Naive thymus-derived CD4-positive, alpha-beta T cell (primary cell): ENCODE results near the gene TERT. TPM values are rescaled to one million over a fixed set of nuclear protein-coding genes. Genes with fewer than 3 reads are reported as not detected.

Experiments
- ATAC-seq: fragments of 150-1000 bp; cut with Tn5 transposase; 2 replicates; pipeline ENCODE4 v1.10.0; 2021; ENCODE audit warnings: mild to moderate bottlenecking, moderate library complexity
- CTCF ChIA-PET: fragments of 350-600 bp; sonication (Branson Sonifier 250); formaldehyde crosslinking; loops from one replicate; lab custom pipeline; 2021; ENCODE audit warnings: antibody characterized with exemption; lab: Charles Lee
- POLR2A ChIA-PET: fragments of 350-600 bp; sonication (Branson Sonifier 250); formaldehyde crosslinking; loops from one replicate; lab custom pipeline; 2021; ENCODE audit warnings: antibody characterized with exemption, inconsistent platforms; lab: Charles Lee
- DNase-seq, 9 donors: peaks; one replicate each; pipeline versions ENCODE4 v3.0.0 to v3.0.0-alpha.2; 2020 to 2022; ENCODE audit warnings: mixed read lengths in 1 of 9
- H3K27ac ChIP-seq: one replicate; pipeline ENCODE4 v1.7.0; 2013; ENCODE audit warnings: mild to moderate bottlenecking, low read depth, low read length, moderate library complexity
- H3K27me3 ChIP-seq, 2 donors: one replicate each; pipeline ENCODE4 v1.7.0; 2013; ENCODE audit warnings: low read length in 2 of 2, mild to moderate bottlenecking in 2 of 2, moderate library complexity in 2 of 2; ENCODE audit not compliant: control insufficient read depth in 2 of 2, insufficient read depth in 2 of 2
- H3K36me3 ChIP-seq, 3 experiments: 1 replicate in 2 of 3; 2 replicates in 1 of 3; pipeline ENCODE4 v1.7.0; 2013; ENCODE audit warnings: low read length in 3 of 3, mild to moderate bottlenecking in 3 of 3, moderate library complexity in 1 of 3; ENCODE audit not compliant: insufficient read depth in 3 of 3, control insufficient read depth in 2 of 3
- H3K4me1 ChIP-seq, 2 donors: one replicate each; pipeline ENCODE4 v1.7.0; 2013; ENCODE audit warnings: low read length in 2 of 2, mild to moderate bottlenecking in 2 of 2, moderate library complexity in 1 of 2; ENCODE audit not compliant: control insufficient read depth in 2 of 2, insufficient read depth in 2 of 2
- H3K4me3 ChIP-seq: 2 replicates; pipeline ENCODE4 v1.7.0; 2013; ENCODE audit warnings: mild to moderate bottlenecking, low read length
- H3K9me3 ChIP-seq, 3 experiments: 1 replicate in 2 of 3; 2 replicates in 1 of 3; pipeline ENCODE4 v1.7.0; 2013; ENCODE audit warnings: low read length in 3 of 3; ENCODE audit not compliant: control insufficient read depth in 2 of 3
- H3K27ac Mint-ChIP-seq, 9 donors: one replicate each; pipeline ENCODE4 v1.8.0; 2020 to 2022; ENCODE audit warnings: mixed read lengths in 9 of 9, mild to moderate bottlenecking in 8 of 9, moderate library complexity in 5 of 9, inconsistent platforms in 2 of 9
- H3K27me3 Mint-ChIP-seq, 5 donors: one replicate each; pipeline ENCODE4 v1.8.0; 2021 to 2022; ENCODE audit warnings: mixed read lengths in 5 of 5, mild to moderate bottlenecking in 1 of 5
- H3K36me3 Mint-ChIP-seq, 5 donors: one replicate each; pipeline ENCODE4 v1.8.0; 2020 to 2022; ENCODE audit warnings: mixed read lengths in 5 of 5, mild to moderate bottlenecking in 3 of 5, inconsistent platforms in 1 of 5
- H3K4me1 Mint-ChIP-seq, 7 donors: one replicate each; pipeline ENCODE4 v1.8.0; 2020 to 2022; ENCODE audit warnings: mixed read lengths in 7 of 7, mild to moderate bottlenecking in 3 of 7, inconsistent platforms in 1 of 7
- H3K4me3 Mint-ChIP-seq, 10 donors: one replicate each; pipeline ENCODE4 v1.8.0; 2020 to 2022; ENCODE audit warnings: mild to moderate bottlenecking in 10 of 10, mixed read lengths in 10 of 10, moderate library complexity in 6 of 10, inconsistent platforms in 2 of 10
- H3K9me3 Mint-ChIP-seq, 11 donors: one replicate each; pipeline ENCODE4 v1.8.0; 2020 to 2022; ENCODE audit warnings: mixed read lengths in 11 of 11, mild to moderate bottlenecking in 4 of 11, inconsistent platforms in 1 of 11, moderate library complexity in 1 of 11
- intact Hi-C, 2 donors: fragments of 100-400 bp; cut with micrococcal nuclease; formaldehyde crosslinking; loops; one replicate each; pipeline ENCODE4 v1.15.1; 2023
- polyA plus RNA-seq, 2 donors: library from polyadenylated mRNA; unstranded; fragments of 300-500 nt; fragmentation: Illumina TruSeq; gene quantifications; one replicate each; pipeline ENCODE4 v1.2.3, GENCODE V29; 2021
- total RNA-seq, 6 experiments: library from RNA in 5 of 6; stranded (reverse) in 5 of 6; gene quantifications; 1 replicate in 5 of 6; 2 replicates in 1 of 6; pipeline ENCODE4 v1.2.3 and lab custom pipeline; 2021 to 2026

The TERT gene
- total and polyA plus RNA-seq, 7 experiments from 2014 or later = 0.13 to 3.3 (median 1.3) TPM; not detected in 1

DNA sequence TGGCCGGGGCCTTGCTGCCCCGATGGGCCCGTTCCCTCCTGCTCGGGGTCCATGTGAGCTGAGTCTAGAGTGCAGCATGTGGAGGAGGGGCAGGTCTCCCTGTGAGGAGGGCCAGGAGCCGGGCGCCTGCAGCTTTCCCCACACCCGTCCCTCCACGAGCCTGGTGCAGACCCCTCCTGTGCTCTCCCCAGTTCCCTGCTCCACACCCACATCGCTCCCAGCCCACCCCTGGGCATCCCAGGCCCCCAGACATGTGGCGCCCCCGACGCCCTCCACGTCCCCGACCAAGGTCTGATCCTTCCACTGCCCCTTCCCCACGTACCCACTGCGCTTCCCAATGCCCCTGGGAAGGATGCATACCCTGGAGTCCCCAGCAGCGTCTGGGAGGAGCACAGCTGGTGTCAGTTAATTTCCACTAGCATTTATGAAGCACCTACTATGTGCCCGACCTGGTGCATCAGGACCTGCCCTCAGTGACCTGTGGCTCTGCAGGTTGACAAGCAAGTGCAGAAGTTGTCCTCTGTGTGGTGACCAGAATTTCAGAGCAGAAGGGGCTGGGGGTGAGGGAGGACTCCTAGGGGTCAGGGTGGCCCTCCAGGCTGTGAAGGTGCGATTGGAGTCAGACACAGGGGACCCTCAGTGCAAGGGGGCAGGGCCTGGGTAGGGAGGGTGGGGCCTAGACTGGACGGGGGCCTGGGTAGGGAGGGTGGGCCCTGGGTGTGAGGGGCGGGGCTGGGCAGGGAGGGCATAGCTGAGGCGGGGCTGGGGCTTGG, 80.5 kb downstream of the TERT start:
- peaks cover 0 to 8% (median 0%) of the 10 kb centered on the region in 5 donors for H3K27me3 Mint-ChIP-seq
- peaks cover 0 to 6% (median 4%) of the 10 kb centered on the region in 7 donors for H3K4me1 Mint-ChIP-seq
- H3K4me3 Mint-ChIP-seq = no peak overlapping the region
- no peak overlapping the region for H3K27ac Mint-ChIP-seq
- Histone ChIP-seq H3K36me3 (no peaks in the 10 kb centered on the region), H3K27ac (no peak overlapping the region), H3K4me1 (no peaks in the 10 kb centered on the region), H3K9me3 (no peaks in the 10 kb centered on the region), H3K27me3 (no peaks in the 10 kb centered on the region), H3K4me3 (no peak overlapping the region)
- ChIA-PET POLR2A (no interaction called here), CTCF (no interaction called here)
- H3K36me3 Mint-ChIP-seq = no peaks in the 10 kb centered on the region
- H3K9me3 Mint-ChIP-seq = no peaks in the 10 kb centered on the region
- intact Hi-C loops = no loop called here
- no peak for DNase-seq
- no peak for ATAC-seq

DNA sequence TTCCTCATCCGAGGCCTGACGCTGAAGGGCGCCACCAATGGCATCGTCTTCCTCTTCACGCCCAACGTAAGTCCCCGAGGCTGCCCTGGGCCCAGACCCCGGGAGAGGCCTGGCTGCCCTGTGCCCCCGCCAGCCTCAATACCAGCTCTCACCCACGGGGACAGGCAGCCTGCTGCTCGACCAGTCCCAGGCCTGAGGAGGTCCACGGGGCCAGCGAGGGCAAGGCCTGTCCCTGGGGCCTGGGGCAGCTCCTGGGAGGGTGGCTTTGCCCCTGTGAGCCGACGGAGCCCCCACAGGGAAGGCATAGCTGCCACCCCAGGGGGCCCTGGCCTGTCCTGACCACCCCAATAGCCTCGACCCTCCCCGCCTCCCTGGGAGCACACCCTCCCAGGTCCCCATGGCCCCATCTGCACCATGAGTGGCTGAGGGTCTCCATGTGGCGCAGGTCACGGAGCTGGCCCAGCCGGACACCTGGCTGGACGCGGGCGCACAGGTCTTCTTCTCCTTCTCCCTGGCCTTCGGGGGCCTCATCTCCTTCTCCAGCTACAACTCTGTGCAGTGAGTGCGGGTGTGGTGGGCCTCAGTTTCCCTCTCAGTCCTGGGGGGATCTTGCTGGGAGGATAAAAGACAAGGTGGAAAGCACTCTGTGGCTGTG, 81.2 kb downstream of the TERT start:
- ChIA-PET CTCF (no interaction called here), POLR2A (no interaction called here)
- DNase-seq (no peak), ATAC-seq (no peak)
- Mint-ChIP-seq H3K36me3 (no peaks in the 10 kb centered on the region), H3K4me3 (no peak overlapping the region), H3K27me3 (peaks cover 0 to 8% (median 0%) of the 10 kb centered on the region in 5 donors), H3K9me3 (no peaks in the 10 kb centered on the region), H3K4me1 (peaks cover 0 to 6% (median 4%) of the 10 kb centered on the region in 7 donors), H3K27ac (peak overlapping the region in 1 of 9 donors; percentile 25)
- H3K9me3 ChIP-seq = no peaks in the 10 kb centered on the region
- no peak overlapping the region for H3K4me3 ChIP-seq
- intact Hi-C loops = no loop called here
- H3K27ac ChIP-seq = no peak overlapping the region
- no peaks in the 10 kb centered on the region for H3K4me1 ChIP-seq
- no peaks in the 10 kb centered on the region for H3K36me3 ChIP-seq
- H3K27me3 ChIP-seq = no peaks in the 10 kb centered on the region

DNA sequence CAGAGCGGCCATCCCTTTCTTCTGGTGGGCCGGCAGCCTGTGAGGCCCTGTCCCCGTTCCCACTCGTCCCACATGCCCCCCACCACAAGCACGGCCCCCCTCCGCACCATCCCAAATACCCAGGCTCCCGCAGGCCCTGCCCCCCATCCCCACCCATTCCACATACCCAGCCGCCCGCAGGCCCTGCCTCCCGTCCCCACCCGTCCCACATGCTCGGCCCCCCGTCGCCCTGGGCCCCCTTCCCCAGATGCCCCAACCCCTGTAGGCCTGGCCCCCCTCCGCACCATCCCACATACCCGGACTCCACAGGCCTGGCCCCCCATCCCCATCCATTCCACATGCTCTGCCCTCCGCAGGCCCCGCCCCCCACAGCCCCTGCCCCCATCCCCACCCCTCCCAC, 82.0 kb downstream of the TERT start:
- H3K4me3 ChIP-seq = no peak overlapping the region
- H3K27me3 Mint-ChIP-seq = peaks cover 0 to 5% (median 0%) of the 10 kb centered on the region in 5 donors
- H3K27ac ChIP-seq = no peak overlapping the region
- DNase-seq = no peak
- no peaks in the 10 kb centered on the region for H3K9me3 ChIP-seq
- POLR2A ChIA-PET = no interaction called here
- no peak for ATAC-seq
- no peaks in the 10 kb centered on the region for H3K4me1 ChIP-seq
- no peaks in the 10 kb centered on the region for H3K9me3 Mint-ChIP-seq
- H3K36me3 ChIP-seq = no peaks in the 10 kb centered on the region
- no peak overlapping the region for H3K27ac Mint-ChIP-seq
- H3K36me3 Mint-ChIP-seq = no peaks in the 10 kb centered on the region
- intact Hi-C loops = no loop called here
- H3K27me3 ChIP-seq = no peaks in the 10 kb centered on the region
- H3K4me3 Mint-ChIP-seq = no peak overlapping the region
- CTCF ChIA-PET = no interaction called here
- peaks cover 0 to 3% (median 2%) of the 10 kb centered on the region in 7 donors for H3K4me1 Mint-ChIP-seq

DNA sequence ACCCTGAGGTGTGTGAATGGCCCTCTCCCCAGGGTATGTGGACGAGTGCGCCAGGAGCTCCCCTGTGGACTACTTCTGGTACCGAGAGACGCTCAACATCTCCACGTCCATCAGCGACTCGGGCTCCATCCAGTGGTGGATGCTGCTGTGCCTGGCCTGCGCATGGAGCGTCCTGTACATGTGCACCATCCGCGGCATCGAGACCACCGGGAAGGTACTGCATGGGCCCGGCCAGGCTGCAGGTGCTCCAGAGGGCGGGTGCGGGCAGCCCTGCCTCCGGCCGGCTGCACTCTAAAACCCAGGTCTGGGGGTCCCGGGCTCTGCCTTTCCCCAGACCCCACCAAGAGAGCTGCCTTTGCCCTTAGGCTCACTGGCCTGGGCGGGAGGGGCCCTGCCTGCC, 82.6 kb downstream of the TERT start:
- Mint-ChIP-seq H3K27ac (no peak overlapping the region), H3K27me3 (peaks cover 0 to 4% (median 0%) of the 10 kb centered on the region in 5 donors), H3K4me3 (no peak overlapping the region), H3K4me1 (peaks cover 0 to 4% (median 0%) of the 10 kb centered on the region in 7 donors), H3K9me3 (no peaks in the 10 kb centered on the region), H3K36me3 (no peaks in the 10 kb centered on the region)
- intact Hi-C loops = no loop called here
- DNase-seq (no peak), ATAC-seq (no peak)
- CTCF ChIA-PET = no interaction called here
- H3K9me3 ChIP-seq = no peaks in the 10 kb centered on the region
- POLR2A ChIA-PET = no interaction called here
- no peak overlapping the region for H3K27ac ChIP-seq
- H3K36me3 ChIP-seq = no peaks in the 10 kb centered on the region
- H3K4me1 ChIP-seq = no peaks in the 10 kb centered on the region
- no peak overlapping the region for H3K4me3 ChIP-seq
- H3K27me3 ChIP-seq = no peaks in the 10 kb centered on the region

DNA sequence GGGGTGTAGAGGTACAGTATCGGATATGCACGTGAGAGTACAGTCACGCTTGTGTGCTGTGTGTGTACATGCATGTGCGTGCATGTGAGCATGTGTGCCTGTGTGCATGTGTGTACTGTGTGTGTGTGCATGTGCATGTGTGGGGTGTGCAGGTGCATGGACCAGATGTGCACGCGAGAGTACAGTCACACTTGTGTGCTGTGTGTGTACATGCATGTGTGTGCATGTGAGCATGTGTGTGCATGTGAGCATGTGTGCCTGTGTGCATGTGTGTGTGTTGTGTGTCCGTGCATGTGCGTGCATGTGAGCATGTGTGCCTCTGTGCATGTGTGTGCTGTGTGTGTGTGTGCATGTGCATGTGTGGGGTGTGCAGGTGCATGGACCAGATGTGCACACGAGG, 83.2 kb downstream of the TERT start:
- intact Hi-C loops = no loop called here
- no peaks in the 10 kb centered on the region for H3K27me3 ChIP-seq
- ChIA-PET CTCF (no interaction called here), POLR2A (no interaction called here)
- H3K4me3 ChIP-seq = no peak overlapping the region
- no peaks in the 10 kb centered on the region for H3K9me3 ChIP-seq
- Mint-ChIP-seq H3K4me3 (no peak overlapping the region), H3K4me1 (peaks cover 0 to 4% (median 0%) of the 10 kb centered on the region in 7 donors), H3K27ac (no peak overlapping the region), H3K9me3 (no peaks in the 10 kb centered on the region), H3K27me3 (peaks cover 0 to 4% (median 0%) of the 10 kb centered on the region in 5 donors), H3K36me3 (no peaks in the 10 kb centered on the region)
- DNase-seq (no peak), ATAC-seq (no peak)
- H3K4me1 ChIP-seq = no peaks in the 10 kb centered on the region
- no peak overlapping the region for H3K27ac ChIP-seq
- H3K36me3 ChIP-seq = no peaks in the 10 kb centered on the region

DNA sequence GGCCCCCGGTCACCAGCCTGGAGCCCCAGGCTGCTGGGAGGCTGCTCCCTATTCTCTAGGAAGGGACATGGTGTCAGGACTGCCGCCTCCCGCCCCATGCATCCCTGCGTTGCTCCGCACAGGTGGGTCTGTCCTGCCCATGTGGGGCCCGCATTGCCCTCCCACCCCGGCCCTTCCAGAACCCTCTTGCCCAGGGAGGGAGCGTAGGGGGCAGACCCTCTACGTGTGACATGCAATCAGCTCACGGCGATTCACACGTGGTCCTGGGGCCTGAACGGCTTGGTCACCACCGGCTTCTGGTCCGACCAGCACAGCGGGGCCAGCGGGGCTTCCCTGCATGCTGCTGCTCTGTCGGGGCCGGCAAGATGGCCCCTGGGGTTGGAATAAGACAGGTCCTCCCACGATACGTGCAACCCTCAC, 84.0 kb downstream of the TERT start:
- Histone ChIP-seq H3K36me3 (no peaks in the 10 kb centered on the region), H3K4me1 (no peaks in the 10 kb centered on the region), H3K27me3 (no peaks in the 10 kb centered on the region), H3K4me3 (no peak overlapping the region), H3K27ac (no peak overlapping the region), H3K9me3 (no peaks in the 10 kb centered on the region)
- DNase-seq = no peak
- CTCF ChIA-PET = no interaction called here
- intact Hi-C loops = no loop called here
- Mint-ChIP-seq H3K4me3 (no peak overlapping the region), H3K27me3 (peaks cover 0 to 9% (median 0%) of the 10 kb centered on the region in 5 donors), H3K4me1 (peaks cover 0 to 4% (median 0%) of the 10 kb centered on the region in 7 donors), H3K9me3 (no peaks in the 10 kb centered on the region), H3K27ac (no peak overlapping the region), H3K36me3 (no peaks in the 10 kb centered on the region)
- POLR2A ChIA-PET = no interaction called here
- no peak for ATAC-seq
